NT2/D1 (cell line): ENCODE data around the gene CHFR.
"Not testable (repeated sequence)": the region's sequence is repeated elsewhere in the genome, so short reads cannot be mapped to it uniquely, and the experiment has no call there.

Source experiments
- DNase-seq: peaks from one replicate; pipeline ENCODE4 v3.0.0-alpha.2; 2011; ENCODE audit warnings: low read depth, low spot score
- H3K27me3 ChIP-seq: 2 replicates; pipeline ENCODE4 v1.6.0; 2011; ENCODE audit warnings: mild to moderate bottlenecking; ENCODE audit not compliant: insufficient read length, insufficient read depth
- H3K36me3 ChIP-seq: 2 replicates; pipeline ENCODE4 v1.6.1; 2011; ENCODE audit warnings: mild to moderate bottlenecking, low read length, mixed read lengths; ENCODE audit not compliant: insufficient read depth, insufficient read length
- H3K4me1 ChIP-seq: 2 replicates; pipeline ENCODE4 v1.5.1; 2011; ENCODE audit not compliant: insufficient read depth, insufficient read length
- H3K4me3 ChIP-seq: 2 replicates; pipeline ENCODE4 v1.5.1; 2011; ENCODE audit warnings: low read depth; ENCODE audit not compliant: insufficient read length
- H3K9ac ChIP-seq: 2 replicates; pipeline ENCODE4 v1.6.0; 2011; ENCODE audit warnings: low read depth; ENCODE audit not compliant: insufficient read length
- H3K9me3 ChIP-seq: 2 replicates; pipeline ENCODE4 v1.5.1; 2011; ENCODE audit warnings: mild to moderate bottlenecking, low read length; ENCODE audit not compliant: insufficient read depth
- SUZ12 ChIP-seq: IDR thresholded peaks from 2 replicates; pipeline ENCODE4 v1.6.1; 2011; ENCODE audit not compliant: insufficient read length, insufficient read depth; ENCODE audit errors: extremely low read depth
- YY1 ChIP-seq: IDR thresholded peaks from 2 replicates; pipeline ENCODE4 v1.6.1; 2011; ENCODE audit not compliant: insufficient read length, insufficient read depth
- ZNF274 ChIP-seq: IDR thresholded peaks from 2 replicates; pipeline ENCODE4 v1.6.1; 2011; ENCODE audit warnings: mild to moderate bottlenecking, low read depth, low read length

CHFR gene

DNA sequence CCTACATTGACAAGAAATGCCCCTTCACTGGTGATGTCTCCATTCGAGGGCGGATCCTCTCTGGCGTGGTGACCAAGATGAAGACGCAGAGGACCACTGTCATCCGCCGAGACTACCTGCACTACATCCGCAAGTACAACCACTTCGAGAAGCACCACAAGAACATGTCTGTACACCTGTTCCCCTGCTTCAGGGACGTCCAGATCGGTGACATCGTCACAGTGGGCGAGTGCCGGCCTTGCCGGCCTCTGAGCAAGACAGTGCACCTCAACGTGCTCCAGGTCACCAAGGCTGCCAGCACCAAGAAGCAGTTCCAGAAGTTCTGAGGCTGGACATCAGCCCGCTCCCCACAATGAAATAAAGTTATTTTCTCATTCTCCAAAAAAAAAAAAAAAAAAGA, 61.5 kb downstream of the CHFR start:
- peaks cover 60% of the 10 kb centered on the region for H3K36me3 ChIP-seq
- H3K4me1 ChIP-seq = no peaks in the 10 kb centered on the region
- no peaks in the 10 kb centered on the region for H3K9me3 ChIP-seq
- no peak overlapping the region for H3K4me3 ChIP-seq
- no peak for DNase-seq
- H3K9ac ChIP-seq = no peak overlapping the region
- no peaks in the 10 kb centered on the region for H3K27me3 ChIP-seq
- TF ChIP-seq YY1 (no peak), SUZ12 (no peak), ZNF274 (no peak)

DNA sequence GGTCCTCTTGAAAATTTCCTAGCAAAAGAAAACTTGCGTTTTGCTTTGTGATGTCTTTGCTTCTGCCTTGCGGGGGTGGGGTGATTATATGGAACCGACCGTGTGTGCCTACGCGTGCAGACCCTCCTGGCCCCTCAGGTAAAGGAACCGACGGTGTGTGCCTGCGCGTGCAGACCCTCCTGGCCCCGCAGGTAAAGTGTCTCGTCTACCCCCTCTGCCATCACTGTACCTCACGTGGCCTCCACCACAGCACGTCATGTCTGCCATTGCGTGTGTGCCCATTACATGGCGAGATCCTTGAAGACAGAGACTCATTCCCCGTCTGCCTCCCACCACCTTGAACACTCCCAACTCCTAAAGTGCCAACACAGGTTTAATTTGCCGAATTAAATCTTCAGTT, 62.3 kb downstream of the CHFR start:
- Histone ChIP-seq H3K9me3 (no peaks in the 10 kb centered on the region), H3K4me3 (no peak overlapping the region), H3K9ac (no peak overlapping the region), H3K36me3 (peaks cover 67% of the 10 kb centered on the region), H3K27me3 (no peaks in the 10 kb centered on the region), H3K4me1 (peaks cover 3% of the 10 kb centered on the region)
- TF ChIP-seq YY1 = no peak
- no peak for TF ChIP-seq ZNF274
- TF ChIP-seq SUZ12 = no peak
- no peak for DNase-seq

DNA sequence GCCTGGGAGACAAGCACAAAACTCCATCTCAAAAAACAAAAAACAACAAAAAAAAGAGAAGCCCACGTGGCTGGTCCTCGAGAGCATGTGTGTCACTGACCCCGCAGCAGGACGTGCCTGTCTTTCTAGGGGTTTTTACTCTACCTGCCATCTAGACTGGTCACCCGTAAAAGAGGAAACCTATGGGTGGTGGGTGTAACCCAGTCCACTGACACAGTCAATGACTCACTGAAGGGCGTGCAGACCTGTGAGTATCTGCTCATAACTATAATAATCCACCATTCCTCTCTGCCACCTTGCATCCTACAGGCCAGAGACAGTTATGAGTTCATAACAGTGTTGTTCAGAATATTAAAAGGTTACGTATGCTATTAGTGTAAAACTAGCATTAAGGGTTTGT, 63.4 kb downstream of the CHFR start:
- Histone ChIP-seq H3K4me3 (no peak overlapping the region), H3K9ac (no peak overlapping the region), H3K4me1 (peaks cover 3% of the 10 kb centered on the region), H3K36me3 (peaks cover 73% of the 10 kb centered on the region), H3K9me3 (no peaks in the 10 kb centered on the region), H3K27me3 (no peaks in the 10 kb centered on the region)
- no peak for DNase-seq
- TF ChIP-seq YY1 (no peak), SUZ12 (no peak), ZNF274 (no peak)

DNA sequence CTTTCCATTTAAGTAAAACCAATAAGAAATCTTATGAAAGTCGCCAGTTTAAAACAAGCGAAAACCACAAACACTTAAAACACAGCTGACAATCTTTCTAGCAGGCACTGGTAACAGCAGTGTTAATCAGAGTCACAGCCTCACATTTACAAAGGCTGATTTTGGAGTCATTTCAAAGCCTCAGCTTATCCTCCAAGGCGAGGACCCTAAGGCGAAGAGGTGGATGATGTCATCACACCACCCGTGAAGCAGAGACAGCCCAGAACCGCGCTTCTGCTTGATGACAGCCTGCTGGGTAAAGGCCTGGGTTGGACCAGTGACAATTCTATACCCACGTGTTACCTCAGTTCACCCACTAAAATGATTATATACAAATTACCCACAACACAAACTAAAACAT, 68.8 kb downstream of the CHFR start:
- no peak overlapping the region for H3K9ac ChIP-seq
- H3K4me3 ChIP-seq = no peak overlapping the region
- H3K36me3 ChIP-seq = peaks cover 76% of the 10 kb centered on the region
- H3K9me3 ChIP-seq = no peaks in the 10 kb centered on the region
- TF ChIP-seq ZNF274 = no peak
- no peak for TF ChIP-seq SUZ12
- no peak for TF ChIP-seq YY1
- no peaks in the 10 kb centered on the region for H3K27me3 ChIP-seq
- no peak for DNase-seq
- peaks cover 3% of the 10 kb centered on the region for H3K4me1 ChIP-seq

DNA sequence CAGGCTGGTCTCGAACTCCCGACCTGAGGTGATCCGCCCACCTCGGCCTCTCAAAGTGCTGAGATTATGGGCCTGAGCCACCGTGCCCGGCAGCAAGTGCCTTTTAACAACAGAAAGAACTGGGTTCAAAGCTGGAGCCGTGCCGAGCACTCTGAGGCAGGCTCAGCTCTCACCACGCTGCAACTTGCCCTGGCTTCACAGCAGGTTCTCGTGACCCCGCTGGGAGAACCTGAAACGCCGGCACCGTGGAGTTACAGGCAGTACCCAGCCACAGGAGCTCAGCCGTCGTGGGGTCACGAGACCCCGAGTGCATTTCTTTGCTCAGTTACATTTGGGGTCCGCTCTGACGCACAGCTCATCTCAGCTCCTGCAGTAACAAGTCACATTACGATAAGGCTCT, 73.2 kb downstream of the CHFR start:
- TF ChIP-seq ZNF274 = no peak
- TF ChIP-seq SUZ12 = no peak
- no peak for TF ChIP-seq YY1
- H3K4me1 ChIP-seq = no peaks in the 10 kb centered on the region
- H3K4me3 ChIP-seq = no peak overlapping the region
- no peak overlapping the region for H3K9ac ChIP-seq
- H3K27me3 ChIP-seq = no peaks in the 10 kb centered on the region
- peaks cover 12% of the 10 kb centered on the region; the same call in 1 of the 2 replicates for H3K9me3 ChIP-seq
- DNase-seq = no peak
- peaks cover 79% of the 10 kb centered on the region for H3K36me3 ChIP-seq

DNA sequence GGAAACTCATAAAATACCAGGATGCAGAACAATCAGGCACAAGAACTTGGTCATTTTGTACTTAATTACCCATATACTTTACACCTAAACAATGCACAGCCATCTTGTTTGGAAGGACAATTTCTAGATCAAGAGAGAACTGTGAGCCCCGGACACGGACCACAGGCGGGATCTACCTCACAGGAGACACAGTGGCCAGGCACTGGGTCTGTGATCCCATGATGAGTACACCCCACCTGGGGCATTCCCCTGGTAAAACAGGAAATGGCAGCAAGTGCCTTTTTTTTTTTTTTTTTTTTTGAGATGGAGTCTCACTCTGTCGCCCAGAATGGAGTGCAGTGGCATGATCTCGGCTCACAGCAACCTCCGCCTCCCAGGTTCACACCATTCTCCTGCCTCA, 74.0 kb downstream of the CHFR start:
- H3K9ac ChIP-seq = no peak overlapping the region
- H3K36me3 ChIP-seq = peaks cover 78% of the 10 kb centered on the region
- H3K9me3 ChIP-seq = peaks cover 12% of the 10 kb centered on the region; the same call in 1 of the 2 replicates
- no peaks in the 10 kb centered on the region for H3K27me3 ChIP-seq
- no peak overlapping the region for H3K4me3 ChIP-seq
- no peak for TF ChIP-seq ZNF274
- TF ChIP-seq YY1 = no peak
- no peak for TF ChIP-seq SUZ12
- no peak for DNase-seq
- no peaks in the 10 kb centered on the region for H3K4me1 ChIP-seq

DNA sequence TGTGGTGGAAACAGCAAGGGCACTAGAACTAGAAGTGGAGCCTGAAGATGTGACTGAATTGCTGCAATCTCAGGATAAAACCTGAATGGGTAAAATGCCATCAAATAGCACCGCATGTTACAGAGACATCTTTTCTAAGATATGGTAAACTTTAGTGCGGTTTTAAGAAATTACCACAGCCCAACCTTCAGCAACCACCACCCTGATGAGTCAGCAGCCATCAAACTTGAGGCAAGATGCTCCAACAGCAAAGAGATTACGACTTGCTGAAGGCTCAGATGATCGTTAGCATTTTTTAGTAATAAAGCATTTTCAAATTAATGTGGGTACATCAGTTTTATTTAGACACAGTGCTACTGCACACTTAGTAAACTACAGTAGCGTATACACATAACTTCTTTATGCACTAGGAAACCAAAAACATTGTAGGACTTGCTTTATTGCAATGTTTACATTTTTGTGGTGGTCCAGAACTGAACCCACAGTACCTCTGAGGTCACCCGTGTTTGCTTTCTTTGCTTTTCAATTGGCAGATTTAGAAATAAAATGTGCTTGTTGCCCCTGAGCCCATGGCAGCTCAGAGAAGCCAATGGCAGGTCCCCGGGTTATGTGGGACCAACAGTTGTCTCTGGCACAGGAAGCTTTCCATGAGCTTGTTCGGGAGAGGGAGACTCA, 74.6 kb downstream of the CHFR start:
- peaks cover 2% of the 10 kb centered on the region for H3K4me1 ChIP-seq
- no peak for DNase-seq
- H3K9me3 ChIP-seq = peaks cover 12% of the 10 kb centered on the region; the same call in 1 of the 2 replicates
- no peak overlapping the region for H3K4me3 ChIP-seq
- H3K36me3 ChIP-seq = peaks cover 78% of the 10 kb centered on the region
- no peaks in the 10 kb centered on the region for H3K27me3 ChIP-seq
- no peak overlapping the region for H3K9ac ChIP-seq
- TF ChIP-seq YY1 = no peak
- no peak for TF ChIP-seq SUZ12
- no peak for TF ChIP-seq ZNF274

DNA sequence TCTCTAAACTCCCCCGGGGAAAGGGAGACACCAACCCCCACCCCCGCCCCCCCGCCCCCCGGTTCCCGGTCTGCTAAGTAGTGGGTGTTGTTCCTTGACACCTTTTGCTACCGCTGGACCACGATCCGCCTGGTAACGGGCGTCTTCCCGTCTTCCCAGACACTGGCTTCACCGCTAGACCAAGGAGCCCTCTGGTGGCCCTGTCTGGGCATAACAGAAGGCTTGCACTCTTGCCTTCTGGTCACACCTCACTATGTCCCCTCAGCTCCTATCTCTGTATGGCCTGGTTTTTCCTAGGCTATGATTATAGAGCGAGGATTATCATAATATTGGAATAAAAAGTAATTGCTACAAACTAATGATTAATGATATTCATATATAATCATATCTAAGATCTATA, 78.0 kb downstream of the CHFR start:
- not testable (repeated sequence) for H3K27me3 ChIP-seq, H3K4me3 ChIP-seq, H3K4me1 ChIP-seq, H3K9ac ChIP-seq, DNase-seq
- H3K36me3 ChIP-seq = peaks cover 81% of the 10 kb centered on the region
- H3K9me3 ChIP-seq = peaks cover 12% of the 10 kb centered on the region; the same call in 1 of the 2 replicates
